RWPE1 (cell line): Measurements from ENCODE around the gene TEX264.
A peak's percentile ranks its signal among the peaks of the same experiment; 100 is the strongest.

Experiments
- CTCF ChIA-PET: fragments of 350-600 bp; sonication (Branson Sonifier 250); formaldehyde crosslinking; extraction: SDS; loops from one replicate; lab custom pipeline; 2021; lab: Yijun Ruan, JAX
- POLR2A ChIA-PET: fragments of 400-600 bp; formaldehyde crosslinking; extraction: SDS; loops from one replicate; lab custom pipeline; 2020; ENCODE audit warnings: antibody characterized with exemption; ENCODE audit not compliant: low non-redundant PET; lab: Yijun Ruan, JAX
- DNase-seq: peaks from one replicate; pipeline ENCODE4 v3.0.0; 2012; ENCODE audit warnings: low spot score
- H3K27ac ChIP-seq: fragments of 450-650 bp; 2 replicates; pipeline ENCODE4 v1.5.1; 2017
- CTCF ChIP-seq: fragments of 450-650 bp; conservative IDR thresholded peaks from 2 replicates; pipeline ENCODE4 v1.5.1; 2017; ENCODE audit warnings: low read depth, mild to moderate bottlenecking

The TEX264 gene

GRCh38 chr3:51670823-51671733 is at the start of gene TEX264:
Gene TEX264 (plus strand): TSS chr3:51671252. CDS start chr3:51674305, 3,053 bp downstream.
- H3K27ac ChIP-seq = peak within 1 kb of the TSS; percentile 95
- TF ChIP-seq CTCF = no peak
- peak; percentile 83 for DNase-seq
- POLR2A ChIA-PET = interaction anchor here (0.7 kb wide), 1 partner anchor 1275 kb away, joined by 3 read pairs; no protein-coding TSS in a partner anchor
- CTCF ChIA-PET = interaction anchor here (0.6 to 3.5 kb wide), 2 partner anchors 11 to 31 kb away, joined by 5 to 10 read pairs; no protein-coding TSS in a partner anchor

GRCh38 chr3:51622413-51622812 is 48.6 kb upstream of the TEX264 start:
- no peak for TF ChIP-seq CTCF
- ChIA-PET POLR2A (no interaction called here), CTCF (no interaction called here)
- no peak overlapping the region for H3K27ac ChIP-seq
- DNase-seq = no peak

GRCh38 chr3:51622868-51623267 is 48.2 kb upstream of the TEX264 start:
- ChIA-PET CTCF (no interaction called here), POLR2A (no interaction called here)
- no peak for DNase-seq
- TF ChIP-seq CTCF = no peak
- H3K27ac ChIP-seq = no peak overlapping the region

GRCh38 chr3:51630513-51630912 is 40.5 kb upstream of the TEX264 start:
- no peak overlapping the region for H3K27ac ChIP-seq
- DNase-seq = no peak
- CTCF ChIA-PET = no interaction called here
- TF ChIP-seq CTCF = no peak
- POLR2A ChIA-PET = no interaction called here

- no peak overlapping the region for H3K27ac ChIP-seq
- TF ChIP-seq CTCF = no peak
- no peak for DNase-seq
- ChIA-PET CTCF (interaction anchor here (0.8 kb wide), 1 partner anchor 135 kb away, joined by 3 read pairs; no protein-coding TSS in a partner anchor), POLR2A (no interaction called here)
Measured at GRCh38 chr3:51637144-51637940, 33.7 kb upstream of the TEX264 start.

GRCh38 chr3:51637941-51638471 is 33.0 kb upstream of the TEX264 start:
- no peak overlapping the region for H3K27ac ChIP-seq
- ChIA-PET CTCF (interaction anchor here (0.8 kb wide), 1 partner anchor 136 kb away, joined by 3 read pairs; no protein-coding TSS in a partner anchor), POLR2A (no interaction called here)
- DNase-seq = peak; percentile 63
- peak; percentile 57 for TF ChIP-seq CTCF
